Measurements from ENCODE around the gene ARRB1.
A peak's percentile ranks its signal among the peaks of the same experiment; 100 is the strongest.
"Not testable (repeated sequence)": the region's sequence is repeated elsewhere in the genome, so short reads cannot be mapped to it uniquely, and the experiment has no call there.

ARRB1 gene

DNA sequence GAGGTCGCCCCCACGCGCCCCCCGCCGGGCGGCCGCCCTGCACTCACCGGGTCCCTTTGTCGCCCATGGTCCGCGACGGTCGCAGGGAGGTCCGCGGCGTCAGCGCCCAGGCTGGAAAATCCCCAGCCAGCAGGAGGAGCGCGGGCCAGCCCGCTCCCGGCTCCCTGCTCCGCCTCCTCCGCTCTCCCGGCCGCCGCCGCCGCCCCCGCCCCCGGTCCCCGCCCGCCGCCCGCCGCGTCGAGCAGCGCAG, at the start of gene ARRB1:
Gene ARRB1, minus strand, starts transcription at position 121 of the 250 bp plus-strand sequence. Its CDS starts 54 bp downstream, at position 67.
- H3K4me3 ChIP-seq (ENCODE audit: low read depth, low read length): peak within 1 kb of the TSS; percentile 78

DNA sequence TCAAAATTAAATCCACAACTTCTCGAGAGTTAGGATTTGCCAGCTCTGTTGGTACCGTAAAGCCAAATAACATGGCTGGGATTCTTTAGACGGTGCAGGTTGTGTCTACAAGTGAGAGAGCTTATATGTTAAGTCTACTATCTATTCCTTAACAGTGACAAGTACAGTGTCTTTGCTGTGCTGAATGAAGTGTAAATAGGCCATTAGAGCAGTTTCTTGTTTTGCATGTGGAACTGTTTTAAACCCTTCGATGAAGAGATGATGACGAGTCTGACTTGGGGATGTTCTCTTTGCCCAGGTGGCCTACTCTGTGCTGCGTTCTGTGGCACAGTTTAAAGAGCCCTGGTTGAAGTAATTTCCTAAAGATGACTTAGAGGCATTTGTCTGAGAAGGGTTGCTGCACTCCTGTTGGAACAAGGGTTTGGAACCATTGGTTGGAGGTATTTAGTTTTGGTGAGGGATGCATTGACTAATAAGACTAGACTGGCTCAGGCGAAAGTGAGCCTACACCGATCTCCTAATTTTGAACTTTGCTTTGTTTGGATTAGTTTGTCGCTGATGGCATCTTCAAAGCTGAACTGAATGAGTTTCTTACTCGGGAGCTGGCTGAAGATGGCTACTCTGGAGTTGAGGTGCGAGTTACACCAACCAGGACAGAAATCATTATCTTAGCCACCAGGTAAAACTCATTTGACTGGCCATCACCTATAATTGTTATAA, 48.8 kb upstream of the ARRB1 start:
- H3K4me3 ChIP-seq (ENCODE audit: low read depth, low read length): peak overlapping the region; percentile 85

DNA sequence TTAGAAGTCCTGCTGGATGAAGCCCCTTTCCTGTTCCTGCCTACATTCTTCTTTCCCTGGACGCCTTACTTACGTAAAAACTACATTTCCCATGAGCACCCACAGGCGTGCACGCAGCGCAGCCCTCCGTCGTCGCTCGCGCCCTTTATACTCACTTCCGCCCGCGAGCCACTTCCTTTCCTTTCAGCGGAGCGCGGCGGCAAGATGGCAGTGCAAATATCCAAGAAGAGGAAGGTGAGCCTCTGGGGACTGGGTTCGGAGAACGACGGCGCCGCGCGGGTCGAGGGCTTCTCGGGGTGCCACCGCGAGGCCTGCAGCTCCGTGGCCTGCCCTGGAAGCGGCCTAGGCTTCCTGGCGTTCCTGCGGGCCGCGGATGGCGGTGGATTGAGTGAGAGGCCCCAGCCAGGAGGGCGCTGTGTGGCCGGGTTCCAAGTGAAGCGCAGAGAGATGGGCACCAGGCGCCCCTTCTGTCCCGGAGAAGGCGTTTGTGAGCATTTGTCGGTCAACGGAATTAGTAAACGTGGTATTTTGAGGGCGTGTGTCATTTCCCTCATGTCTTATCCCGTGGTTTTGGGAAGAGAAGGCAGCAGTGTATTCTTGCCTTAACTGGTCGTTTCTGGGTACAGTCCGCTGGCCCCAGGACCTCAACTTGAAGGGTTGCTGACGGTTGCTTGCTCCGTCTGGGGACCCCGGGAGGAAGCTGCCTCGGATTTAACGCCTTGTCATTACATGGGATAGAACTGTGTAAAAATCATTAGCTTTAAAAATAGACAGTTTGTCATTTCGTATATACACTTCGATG, 48.1 kb upstream of the ARRB1 start, which contains the start of gene RPS3:
Gene RPS3, plus strand, starts transcription at position 175 of the 802 bp plus-strand sequence. Its CDS starts 30 bp downstream, at position 205.
- H3K4me3 ChIP-seq (ENCODE audit: low read depth, low read length): peak within 1 kb of the TSS; percentile 85

DNA sequence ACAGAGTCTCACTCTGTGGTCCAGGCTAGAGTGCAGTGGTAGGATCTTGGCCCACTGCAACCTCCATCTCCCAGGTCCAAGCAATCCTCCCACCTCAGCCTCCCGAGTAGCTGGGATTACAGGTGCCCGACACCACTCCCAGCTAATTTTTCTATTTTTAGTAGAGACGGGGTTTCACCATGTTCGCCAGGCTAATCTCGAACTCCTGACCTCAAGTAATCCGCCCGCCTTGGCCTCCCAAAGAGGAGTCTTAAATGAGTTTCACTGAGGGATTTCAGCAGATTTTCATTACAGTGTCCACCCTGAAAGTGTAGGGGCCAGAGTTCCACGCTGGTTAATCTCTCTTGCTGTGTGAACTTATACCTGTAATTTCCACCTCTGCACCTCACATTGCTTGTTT, 47.4 kb upstream of the ARRB1 start:
- H3K4me3 ChIP-seq (ENCODE audit: low read depth, low read length): peak overlapping the region; percentile 8

DNA sequence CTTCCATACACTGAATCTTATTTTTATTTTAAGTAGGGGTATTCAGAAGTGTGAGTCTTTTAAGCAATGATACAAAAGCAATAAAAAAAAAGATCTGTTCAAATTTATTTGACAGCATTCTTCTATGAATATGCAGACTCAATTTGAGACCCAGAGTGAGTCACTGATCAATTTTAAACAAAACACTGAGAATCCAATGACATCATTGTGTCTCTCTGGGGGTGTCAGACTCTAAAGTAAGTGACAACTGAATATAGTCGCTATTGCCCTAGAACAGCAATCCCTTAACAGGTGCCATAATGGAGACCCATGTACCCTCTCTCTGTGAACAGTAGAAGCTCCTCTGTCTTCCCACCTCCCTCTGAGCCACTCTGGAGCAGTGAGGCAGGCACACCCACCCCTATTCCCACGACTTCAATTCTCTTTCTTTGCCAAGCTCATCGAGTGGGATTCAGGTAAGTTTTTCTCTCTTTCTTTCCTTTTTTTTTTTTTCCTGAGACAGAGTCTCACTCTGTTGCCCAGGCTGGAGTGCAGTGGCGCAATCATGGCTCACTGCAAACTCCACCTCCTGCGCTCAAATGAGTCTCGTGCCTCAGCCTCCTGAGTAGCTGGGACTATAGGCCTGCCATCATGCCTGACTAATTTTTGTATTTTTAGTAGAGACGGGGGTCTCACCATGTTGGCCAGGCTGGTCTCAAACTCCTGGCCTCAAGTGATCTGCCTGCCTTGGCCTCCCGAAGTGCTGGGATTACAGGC, 42.8 kb upstream of the ARRB1 start:
- no peak overlapping the region for H3K4me3 ChIP-seq (ENCODE audit: low read depth, low read length)

DNA sequence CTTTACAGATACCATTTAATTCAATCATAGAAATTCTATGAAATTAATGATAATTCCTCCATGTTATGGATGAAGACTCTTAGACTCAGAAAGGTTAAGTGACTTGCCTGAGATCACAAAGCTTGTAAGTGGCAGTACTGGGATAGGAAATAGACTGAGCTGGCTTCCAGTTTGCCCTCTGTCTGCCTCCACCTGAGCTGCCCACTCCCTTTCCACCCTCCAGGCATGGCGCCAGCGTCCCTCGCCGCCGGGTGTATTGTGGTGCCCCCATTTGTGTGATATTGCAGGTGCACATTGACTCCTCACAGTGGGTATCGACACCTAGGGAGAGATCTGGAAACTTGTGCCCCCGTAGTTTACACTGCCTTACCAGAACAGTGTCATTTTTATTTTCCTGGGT, 38.5 kb upstream of the ARRB1 start:
- H3K4me3 ChIP-seq (ENCODE audit: low read depth, low read length): no peak overlapping the region

DNA sequence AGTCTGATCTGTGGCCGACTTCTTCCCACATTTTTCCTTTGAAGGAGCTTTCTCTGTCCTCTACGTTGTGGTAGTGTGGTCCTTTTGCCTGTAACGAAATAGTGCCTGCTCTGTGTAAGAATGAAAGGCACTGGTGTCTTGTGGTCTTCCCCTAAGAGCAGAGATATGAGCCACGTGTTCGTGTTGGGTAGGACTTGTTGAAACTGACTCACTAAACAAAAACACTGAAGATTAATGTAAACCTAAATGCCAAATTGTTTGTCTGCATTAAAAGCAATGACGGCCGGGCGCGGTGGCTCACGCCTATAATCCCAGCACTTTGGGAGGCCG, 37.8 kb upstream of the ARRB1 start:
- no peak overlapping the region for H3K4me3 ChIP-seq (ENCODE audit: low read depth, low read length)

DNA sequence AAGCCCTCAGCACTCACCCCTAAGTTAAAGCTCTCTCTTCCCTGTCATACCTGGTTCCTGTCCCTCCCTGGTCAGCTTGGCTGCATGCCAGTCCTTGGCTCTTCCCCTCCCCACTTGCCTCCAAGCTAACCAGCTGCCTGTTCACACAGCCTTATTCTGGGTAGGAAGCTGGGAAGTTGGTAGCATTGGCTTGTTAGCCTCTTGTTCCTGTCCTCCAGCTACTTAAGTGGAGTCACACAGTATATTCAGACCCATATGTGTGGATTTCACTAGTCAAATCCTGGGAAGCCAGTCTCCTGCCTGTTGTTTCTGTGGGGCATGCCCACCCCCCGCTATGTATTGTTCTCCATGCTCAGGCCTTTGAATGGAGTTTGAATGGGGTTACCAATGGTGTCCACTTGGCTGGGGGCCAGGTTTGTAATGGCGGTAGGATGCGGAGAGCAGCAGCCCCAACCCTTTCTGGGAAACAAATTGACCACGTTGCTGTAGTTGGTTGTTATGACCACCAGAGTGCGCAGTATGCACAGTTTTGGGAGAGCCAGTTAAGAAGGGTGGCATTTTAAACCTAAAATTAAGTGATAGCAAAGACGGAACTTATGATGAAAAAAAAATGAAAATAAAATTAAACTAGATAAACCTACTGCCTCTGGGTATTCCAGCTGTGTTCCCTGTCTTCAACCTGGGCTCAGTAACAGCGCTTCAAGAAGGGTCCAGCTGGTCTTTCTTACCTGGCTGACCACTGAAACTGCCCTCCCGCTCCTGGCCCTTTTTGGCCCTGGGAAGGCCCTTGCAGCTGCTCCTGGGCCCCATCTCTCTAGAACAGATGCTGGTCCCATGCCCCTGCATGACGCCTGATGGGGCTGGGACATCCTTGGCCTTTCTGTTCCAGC, 37.2 kb upstream of the ARRB1 start:
- H3K4me3 ChIP-seq (ENCODE audit: low read depth, low read length): no peak overlapping the region

DNA sequence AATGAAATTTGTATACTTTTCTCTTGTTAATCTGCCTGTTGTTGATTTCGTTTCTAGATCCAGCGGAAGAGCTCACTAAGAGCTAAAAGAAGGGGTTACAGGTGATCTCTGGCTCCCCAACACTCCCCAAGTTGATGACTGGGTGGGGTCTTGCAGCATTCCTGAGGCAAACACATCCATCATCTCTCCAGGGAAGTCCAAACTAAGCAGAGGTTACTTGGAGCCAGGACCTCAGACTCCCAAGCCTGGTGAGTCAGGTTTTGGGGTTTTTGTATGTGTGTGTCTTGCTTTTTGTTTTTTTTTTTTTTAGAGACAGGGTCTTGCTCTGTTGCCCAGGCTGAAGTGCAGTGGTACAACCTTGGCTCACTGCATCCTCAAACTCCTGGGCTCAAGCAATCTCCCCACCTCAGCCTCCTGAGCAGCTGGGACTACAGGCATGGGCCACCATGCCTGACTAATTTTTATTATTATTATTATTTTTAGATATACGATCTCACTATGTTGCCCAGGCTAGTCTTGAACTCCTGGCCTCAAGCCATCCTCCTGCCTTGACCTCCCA, 36.4 kb upstream of the ARRB1 start:
- H3K4me3 ChIP-seq (ENCODE audit: low read depth, low read length): no peak overlapping the region

DNA sequence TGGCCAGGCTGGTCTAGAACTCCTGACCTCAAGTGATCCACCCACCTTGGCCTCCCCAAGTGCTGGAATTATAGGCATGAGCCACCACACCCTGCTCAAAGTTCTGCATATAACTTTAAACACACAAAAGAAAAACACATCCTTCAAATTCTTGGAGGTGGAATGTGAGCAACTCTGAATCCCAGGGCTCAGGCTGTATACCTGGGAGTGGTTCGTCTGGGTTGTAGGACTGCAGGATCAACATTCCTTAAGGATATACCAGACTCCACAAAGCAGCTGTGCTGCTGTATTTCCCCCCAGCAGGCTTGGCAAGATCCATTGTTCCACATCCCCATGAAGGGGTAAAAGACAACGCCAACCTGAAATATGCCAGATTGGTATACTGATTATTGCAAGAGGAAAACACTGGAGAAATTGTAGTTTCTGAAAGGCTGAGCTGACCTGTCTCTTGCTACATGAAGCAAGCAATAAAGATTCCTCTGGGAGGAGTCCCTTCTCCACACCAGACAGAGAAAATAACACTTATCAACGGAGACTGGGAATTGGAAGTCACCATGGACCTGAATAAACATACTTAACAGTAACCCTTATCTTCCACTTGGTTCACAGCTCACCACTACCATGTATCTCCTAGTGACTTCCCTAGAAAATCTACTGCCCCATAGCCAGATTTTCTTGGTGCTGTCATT, 35.6 kb upstream of the ARRB1 start:
- H3K4me3 ChIP-seq (ENCODE audit: low read depth, low read length): no peak overlapping the region

DNA sequence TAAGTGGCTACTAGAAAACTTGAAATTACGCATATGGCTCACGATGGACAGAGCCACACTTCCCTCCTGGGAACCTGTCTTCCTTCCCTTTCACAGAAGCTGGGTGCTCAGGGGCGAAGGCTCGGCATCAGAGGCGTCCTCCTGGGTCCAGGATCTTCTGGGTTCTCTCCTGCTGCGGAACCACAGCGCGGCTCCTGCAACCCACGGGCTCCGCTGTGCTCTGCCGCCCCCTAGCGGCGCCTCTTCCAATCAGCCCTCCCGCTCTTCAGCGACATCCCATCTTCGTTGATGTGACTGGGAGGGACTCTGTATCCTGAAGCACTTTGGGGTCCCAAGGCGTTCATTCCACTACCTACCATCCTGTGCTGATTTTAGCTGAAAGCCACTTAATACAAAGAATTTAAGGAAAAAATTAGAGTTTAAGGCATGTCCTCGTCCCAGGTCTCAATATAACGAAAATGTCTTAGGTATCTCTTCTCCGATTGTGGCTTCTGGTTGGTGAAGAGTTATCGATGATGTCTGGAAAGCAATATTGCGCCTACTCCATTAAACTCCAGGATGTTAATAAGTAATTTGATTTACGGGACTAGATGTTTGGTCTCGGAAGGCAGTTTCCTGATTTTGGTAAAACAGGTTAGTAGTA, 33.1 kb upstream of the ARRB1 start:
- no peak overlapping the region for H3K4me3 ChIP-seq (ENCODE audit: low read depth, low read length)

DNA sequence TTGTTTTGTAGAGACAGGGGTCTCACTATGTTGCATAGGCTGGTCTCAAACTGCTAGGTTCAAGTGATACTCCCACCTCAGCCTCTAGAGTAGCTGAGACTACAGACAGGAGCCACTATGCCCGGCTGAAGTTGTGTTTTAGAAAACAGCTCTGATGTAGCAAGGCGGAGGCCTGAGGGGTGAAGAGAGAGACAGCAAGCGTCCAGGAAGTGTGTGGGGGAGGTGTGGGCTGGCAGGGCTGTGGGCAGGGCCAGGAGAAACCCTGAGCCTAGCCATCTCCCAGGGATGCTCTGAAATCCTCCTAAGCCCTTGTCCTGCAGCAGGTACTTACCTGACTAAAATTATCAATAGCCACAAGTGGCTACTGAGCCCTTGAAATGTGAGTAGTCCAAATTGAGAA, 31.8 kb upstream of the ARRB1 start:
- no peak overlapping the region for H3K4me3 ChIP-seq (ENCODE audit: low read depth, low read length)

DNA sequence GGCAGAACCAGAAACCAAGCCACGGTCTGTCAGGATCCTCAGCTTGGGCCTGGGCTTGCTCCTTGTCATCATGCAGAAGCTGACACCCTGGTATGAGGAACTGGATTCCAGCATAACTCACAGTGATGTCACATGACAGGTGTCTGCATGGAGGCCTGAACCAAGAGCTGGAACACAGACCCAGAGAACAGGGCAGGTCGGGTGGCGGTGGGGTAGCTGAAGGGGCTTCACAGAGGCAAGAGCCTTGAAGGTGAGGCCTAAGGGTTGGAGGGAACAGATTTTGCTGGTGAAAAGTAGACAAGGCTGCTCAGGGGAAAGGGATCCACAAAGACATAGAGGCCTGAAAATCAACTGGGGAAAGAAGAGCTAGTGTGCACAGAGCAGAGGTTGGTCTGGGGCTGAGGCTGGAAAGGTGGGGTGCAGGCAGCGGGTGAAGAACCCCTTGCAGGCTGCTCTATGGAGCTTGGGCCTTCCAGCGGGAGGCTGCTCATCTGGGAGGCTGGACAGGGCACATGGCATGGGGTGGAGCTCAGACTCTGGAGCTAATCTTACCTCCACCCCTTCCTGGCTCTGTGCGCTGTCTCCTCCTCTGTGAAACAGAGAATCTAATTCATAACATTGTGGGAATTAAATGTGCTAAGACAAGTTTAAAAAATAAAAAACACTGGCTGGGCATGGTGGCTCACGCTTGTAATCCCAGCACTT, 29.4 kb upstream of the ARRB1 start:
- H3K4me3 ChIP-seq (ENCODE audit: low read depth, low read length): no peak overlapping the region

DNA sequence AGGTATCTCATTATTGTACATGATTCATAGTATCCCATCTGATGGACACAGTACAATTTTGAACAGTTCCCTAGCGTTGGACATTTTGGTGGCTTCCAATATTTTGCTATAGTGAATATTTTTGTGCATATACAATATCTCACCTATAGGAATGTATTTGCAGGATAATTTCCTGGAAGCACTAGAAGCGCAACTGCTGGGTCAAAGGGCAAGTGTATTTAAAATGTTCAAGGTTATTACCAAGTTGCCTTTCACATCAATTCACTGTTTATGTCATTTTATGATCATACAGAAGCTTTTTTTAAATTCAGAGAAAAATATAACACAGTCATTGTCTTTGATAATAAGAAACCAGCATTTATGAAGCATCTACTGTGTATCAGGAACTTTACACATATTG, 28.8 kb upstream of the ARRB1 start:
- H3K4me3 ChIP-seq (ENCODE audit: low read depth, low read length): no peak overlapping the region

DNA sequence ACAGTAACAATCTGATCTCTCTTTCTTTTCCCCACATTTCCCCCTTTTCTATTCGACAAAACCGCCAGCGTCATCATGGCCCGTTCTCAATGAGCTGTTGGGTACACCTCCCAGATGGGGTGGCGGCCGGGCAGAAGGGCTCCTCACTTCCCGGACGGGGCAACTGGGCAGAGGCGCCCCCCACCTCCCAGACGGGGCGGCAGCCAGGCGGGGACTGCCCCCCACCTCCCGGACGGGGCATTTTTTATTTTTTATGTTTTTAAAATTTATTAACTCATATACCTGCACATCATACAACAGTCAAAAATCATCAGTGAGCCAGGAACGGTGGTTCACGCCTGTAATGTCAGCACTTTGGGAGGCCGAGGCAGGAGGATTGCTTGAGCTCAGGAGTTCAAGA, 27.3 kb upstream of the ARRB1 start:
- H3K4me3 ChIP-seq (ENCODE audit: low read depth, low read length): not testable (repeated sequence)

DNA sequence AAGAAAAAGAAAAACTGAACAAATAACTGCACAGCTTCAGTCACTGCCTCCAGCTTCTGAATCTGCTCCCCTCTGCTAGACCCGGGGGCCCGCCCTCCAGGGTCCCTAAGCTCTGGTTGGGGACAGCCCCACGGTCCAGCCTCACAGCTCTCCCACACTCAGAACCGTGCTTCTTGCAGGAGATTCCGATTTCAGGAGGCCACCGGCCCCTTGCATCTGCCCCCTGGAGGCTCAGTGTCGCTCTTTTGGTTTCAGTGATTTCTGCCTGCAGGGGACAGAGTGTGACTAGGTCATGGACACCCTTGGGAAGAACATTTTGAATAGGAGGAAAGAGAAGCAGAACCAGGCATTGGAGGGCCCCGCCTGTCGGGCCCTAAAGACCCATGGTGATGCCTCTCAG, 24.7 kb upstream of the ARRB1 start:
- no peak overlapping the region for H3K4me3 ChIP-seq (ENCODE audit: low read depth, low read length)

DNA sequence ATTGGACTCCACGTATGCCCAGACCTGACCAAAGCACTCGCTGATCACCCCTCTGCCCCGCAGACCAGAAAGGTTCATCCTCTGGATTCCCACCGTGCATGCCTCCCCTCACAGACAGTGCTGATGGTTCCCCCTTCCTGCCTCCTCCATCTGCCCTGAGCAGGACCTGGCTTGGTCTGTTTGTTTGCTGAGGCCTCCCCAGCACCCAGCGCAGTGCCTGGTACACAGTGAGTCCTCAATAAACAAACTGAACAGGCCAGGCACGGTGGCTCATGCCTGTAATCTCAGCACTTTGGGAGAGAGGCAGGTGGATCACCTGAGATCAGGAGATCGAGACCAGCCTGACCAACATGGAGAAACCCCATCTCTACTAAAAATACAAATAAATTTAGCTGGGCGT, 24.2 kb upstream of the ARRB1 start:
- no peak overlapping the region for H3K4me3 ChIP-seq (ENCODE audit: low read depth, low read length)

DNA sequence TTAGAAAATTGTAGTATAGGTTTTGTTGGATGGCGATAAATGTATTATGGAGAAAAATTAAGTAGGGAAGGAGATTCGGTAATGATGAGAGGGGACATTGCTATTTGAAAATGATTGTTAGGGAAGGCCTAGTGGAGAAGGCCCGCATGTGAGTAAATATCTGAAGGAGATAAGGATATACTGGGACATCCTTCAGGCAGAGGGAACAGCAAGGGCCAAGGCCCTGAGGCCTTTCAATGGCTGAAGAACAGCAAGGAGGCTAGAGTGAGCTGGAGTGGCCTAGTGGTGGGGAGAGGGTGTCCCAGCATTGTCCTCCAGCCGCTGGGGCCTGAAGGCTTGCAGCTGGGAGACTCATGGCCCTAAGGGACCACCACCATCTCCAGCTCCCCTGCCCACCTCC, 23.2 kb upstream of the ARRB1 start:
- no peak overlapping the region for H3K4me3 ChIP-seq (ENCODE audit: low read depth, low read length)

DNA sequence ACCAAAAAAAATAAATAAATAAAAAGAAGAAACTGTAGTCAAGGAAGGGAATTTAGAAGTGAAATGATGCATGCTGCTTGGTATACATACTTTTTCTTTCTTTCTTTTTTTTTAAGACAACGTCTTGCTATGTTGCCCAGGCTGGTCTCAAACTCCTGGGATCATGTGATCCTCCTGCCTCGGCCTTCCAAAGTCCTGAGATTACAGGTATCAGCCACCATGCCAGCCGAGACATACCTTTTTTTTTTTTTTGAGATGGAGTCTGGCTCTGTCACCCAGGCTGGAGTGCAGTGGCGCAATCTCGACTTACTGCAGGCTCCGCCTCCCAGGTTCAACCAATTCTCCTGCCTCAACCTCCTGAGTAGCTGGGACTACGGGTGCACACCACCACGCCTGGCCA, 21.7 kb upstream of the ARRB1 start:
- no peak overlapping the region for H3K4me3 ChIP-seq (ENCODE audit: low read depth, low read length)

Data from iPS-11a (cell line).